ENCODE measurements around the gene SUSD1.

DNA sequence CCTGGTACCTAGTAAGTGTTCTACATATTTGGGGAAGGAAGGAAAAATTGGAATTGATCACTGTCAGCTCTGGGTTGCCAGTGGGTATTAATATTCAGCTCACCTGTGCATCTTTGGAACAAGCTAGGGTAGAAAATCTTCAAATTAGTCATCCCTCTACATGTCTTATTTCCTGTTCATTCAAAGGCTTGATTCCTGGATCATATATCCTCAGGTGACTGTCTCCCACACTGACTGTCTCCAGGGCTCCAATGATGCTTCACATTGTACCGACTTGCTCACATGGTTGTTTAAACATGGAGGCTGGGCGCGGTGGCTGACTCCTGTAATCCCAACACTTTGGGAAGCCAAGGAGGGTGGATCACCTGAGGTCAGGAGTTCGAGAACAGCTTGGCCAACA is 11.6 kb upstream of the SUSD1 start:
- TF ChIP-seq, protein P1, sequence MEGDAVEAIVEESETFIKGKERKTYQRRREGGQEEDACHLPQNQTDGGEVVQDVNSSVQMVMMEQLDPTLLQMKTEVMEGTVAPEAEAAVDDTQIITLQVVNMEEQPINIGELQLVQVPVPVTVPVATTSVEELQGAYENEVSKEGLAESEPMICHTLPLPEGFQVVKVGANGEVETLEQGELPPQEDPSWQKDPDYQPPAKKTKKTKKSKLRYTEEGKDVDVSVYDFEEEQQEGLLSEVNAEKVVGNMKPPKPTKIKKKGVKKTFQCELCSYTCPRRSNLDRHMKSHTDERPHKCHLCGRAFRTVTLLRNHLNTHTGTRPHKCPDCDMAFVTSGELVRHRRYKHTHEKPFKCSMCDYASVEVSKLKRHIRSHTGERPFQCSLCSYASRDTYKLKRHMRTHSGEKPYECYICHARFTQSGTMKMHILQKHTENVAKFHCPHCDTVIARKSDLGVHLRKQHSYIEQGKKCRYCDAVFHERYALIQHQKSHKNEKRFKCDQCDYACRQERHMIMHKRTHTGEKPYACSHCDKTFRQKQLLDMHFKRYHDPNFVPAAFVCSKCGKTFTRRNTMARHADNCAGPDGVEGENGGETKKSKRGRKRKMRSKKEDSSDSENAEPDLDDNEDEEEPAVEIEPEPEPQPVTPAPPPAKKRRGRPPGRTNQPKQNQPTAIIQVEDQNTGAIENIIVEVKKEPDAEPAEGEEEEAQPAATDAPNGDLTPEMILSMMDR (IDR thresholded peaks at IDR 0.05), result no peak
- TF ChIP-seq POLR2A (IDR thresholded peaks at IDR 0.05), result no peak

Data from body of pancreas (tissue), 4 donors.